GM12865 (cell line): ENCODE results near the gene SMIM10L2A.

Experiments used
- DNase-seq: peaks from one replicate; pipeline ENCODE4 v3.0.0; 2010; ENCODE audit warnings: low read depth
- H3K4me3 ChIP-seq: 2 replicates; pipeline ENCODE4 v1.5.1; 2011; ENCODE audit warnings: mild to moderate bottlenecking, low read depth, low read length, control low read depth
- CTCF ChIP-seq: IDR thresholded peaks from 2 replicates; pipeline ENCODE4 v1.5.1; 2011; ENCODE audit warnings: low read length, control low read depth, low read depth, inconsistent platforms; ENCODE audit not compliant: insufficient read depth; ENCODE audit errors: missing control alignments

SMIM10L2A gene

GRCh38 chrX:135436456-135436855 lies 14.7 kb downstream of the SMIM10L2A start:
- no peak overlapping the region for H3K4me3 ChIP-seq
- DNase-seq = no peak
- no peak for TF ChIP-seq CTCF

GRCh38 chrX:135436966-135437866 lies 15.5 kb downstream of the SMIM10L2A start:
- no peak for DNase-seq
- no peak overlapping the region for H3K4me3 ChIP-seq
- no peak for TF ChIP-seq CTCF

GRCh38 chrX:135437867-135438733 lies 16.4 kb downstream of the SMIM10L2A start:
- no peak overlapping the region for H3K4me3 ChIP-seq
- TF ChIP-seq CTCF = peak; percentile 20

GRCh38 chrX:135438734-135439043 lies 16.9 kb downstream of the SMIM10L2A start:
- no peak for TF ChIP-seq CTCF
- no peak for DNase-seq
- no peak overlapping the region for H3K4me3 ChIP-seq

More at GRCh38 chrX:135437867-135438733, 16.4 kb downstream of the SMIM10L2A start:
- no peak for DNase-seq

- DNase-seq = no peak
- TF ChIP-seq CTCF = no peak
- no peak overlapping the region for H3K4me3 ChIP-seq
Observed at GRCh38 chrX:135449637-135450550, 28.1 kb downstream of the SMIM10L2A start.

GRCh38 chrX:135453381-135453780 lies 31.6 kb downstream of the SMIM10L2A start:
- no peak for DNase-seq
- H3K4me3 ChIP-seq = no peak overlapping the region
- TF ChIP-seq CTCF = no peak
